DMS114 treated with DMSO at 0.1 percent for 48 hours (cell line): ENCODE data around the gene CFAP61.

Experiments
- DNase-seq: peaks from one replicate; lab custom pipeline; 2025; ENCODE audit not compliant: unreplicated experiment; lab: John Stamatoyannopoulos, UW

CFAP61 gene

DNA sequence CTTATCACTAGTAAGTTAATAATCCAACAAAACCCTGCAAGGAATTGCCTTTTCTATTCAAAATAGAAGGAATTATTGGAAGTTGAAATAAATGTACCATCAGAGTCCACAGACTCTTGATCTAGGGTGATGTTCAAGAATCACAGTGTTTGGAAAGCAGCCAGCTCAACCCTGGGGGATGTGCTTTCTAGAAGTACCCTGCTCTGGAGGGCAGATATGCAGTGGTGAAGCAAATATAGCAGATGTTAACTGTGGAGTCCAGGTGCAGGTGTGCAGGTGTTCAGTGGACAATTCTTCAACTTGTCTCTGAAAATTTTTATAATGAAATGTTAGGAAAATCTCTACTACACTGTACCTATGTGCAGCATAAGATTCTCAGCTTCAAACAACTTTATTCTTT, 306.5 kb downstream of the CFAP61 start:
- no peak for DNase-seq

DNA sequence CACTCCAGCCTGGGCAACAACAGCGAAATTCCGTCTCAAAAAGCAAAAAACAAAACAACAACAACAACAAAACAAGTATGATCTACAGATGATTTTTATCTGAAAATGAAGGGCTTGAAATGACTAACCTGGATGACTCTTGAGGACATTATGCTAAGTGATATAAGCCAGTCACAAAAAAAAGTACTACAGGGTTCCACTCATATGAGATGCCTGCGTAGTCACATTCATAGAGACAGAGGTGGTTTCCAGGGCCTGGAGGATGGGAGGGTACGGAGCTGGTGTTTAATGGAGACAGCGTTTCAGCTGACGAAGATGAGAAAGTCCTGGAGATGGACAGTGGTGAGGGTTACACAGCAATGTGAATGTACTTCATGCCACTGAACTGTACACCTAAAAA, 307.3 kb downstream of the CFAP61 start:
- DNase-seq = no peak

DNA sequence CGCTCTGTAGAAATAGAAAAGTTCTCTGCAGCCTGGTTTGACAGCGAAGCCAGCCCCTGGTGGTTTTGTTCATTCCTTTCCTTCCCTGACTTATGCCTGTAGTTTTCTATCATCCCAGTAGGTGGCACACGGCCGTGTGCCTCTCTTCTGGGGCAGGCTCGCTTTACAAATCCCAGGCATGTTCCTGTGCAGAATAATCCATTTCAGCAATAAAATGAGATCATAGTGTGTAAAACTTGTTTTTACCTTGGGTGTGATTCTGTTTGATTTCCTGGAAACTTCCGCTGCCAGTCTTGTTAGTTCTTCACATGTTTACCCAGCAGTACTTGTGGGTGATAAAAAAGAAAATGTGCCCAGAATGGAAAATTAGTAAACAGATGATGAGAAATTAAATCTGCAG, 308.1 kb downstream of the CFAP61 start:
- peak; percentile 44 for DNase-seq

GRCh38 chr20:20362774-20363433, 310.6 kb downstream of the CFAP61 start:
- DNase-seq = no peak

GRCh38 chr20:20363434-20363798, 311.1 kb downstream of the CFAP61 start:
- DNase-seq = no peak

- no peak for DNase-seq
Observed at GRCh38 chr20:20363799-20364592, 311.7 kb downstream of the CFAP61 start.

DNA sequence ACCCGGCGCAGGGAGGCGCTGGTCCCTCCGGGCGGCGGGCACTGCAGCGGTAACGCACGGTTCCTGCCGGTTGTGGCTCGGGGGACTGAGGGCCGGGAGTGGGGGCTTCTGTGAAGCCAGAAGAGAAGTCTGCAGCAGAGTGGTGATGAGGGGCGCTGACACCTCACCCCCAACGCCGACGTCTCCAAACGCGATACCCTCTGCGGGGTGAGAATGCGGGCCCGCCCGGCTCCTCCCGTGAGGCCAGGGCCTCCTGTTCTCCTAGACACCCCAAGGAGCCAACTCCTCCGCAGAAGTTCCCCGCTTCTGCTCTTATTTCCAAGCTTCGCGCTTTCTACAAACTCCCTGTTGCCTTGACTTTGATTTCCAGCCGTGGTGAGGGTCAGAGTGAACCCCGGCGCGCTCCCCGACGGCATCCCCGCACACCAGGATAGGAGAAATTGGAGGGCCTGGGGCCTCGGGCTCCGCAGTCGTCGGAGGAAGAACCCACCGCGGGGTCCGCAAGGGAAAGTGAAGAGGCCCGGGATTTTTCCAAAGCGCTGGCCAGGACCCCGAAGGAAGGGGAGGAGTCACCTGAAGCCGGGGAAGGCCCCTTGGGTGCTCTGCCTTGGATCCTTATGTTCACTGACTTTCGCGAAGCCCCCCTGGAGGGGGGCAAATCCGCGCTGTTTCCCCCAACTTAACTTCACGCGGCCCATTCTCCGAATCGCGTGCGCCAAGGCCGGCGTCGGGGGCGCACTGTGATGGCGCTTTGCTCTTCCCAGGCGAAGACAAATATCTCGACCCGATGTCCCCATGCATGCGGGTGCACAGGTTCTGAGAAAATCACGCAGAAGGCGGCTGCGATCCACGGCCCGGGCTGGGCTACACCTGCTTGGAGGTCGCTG, 312.5 kb downstream of the CFAP61 start:
- DNase-seq = no peak

DNA sequence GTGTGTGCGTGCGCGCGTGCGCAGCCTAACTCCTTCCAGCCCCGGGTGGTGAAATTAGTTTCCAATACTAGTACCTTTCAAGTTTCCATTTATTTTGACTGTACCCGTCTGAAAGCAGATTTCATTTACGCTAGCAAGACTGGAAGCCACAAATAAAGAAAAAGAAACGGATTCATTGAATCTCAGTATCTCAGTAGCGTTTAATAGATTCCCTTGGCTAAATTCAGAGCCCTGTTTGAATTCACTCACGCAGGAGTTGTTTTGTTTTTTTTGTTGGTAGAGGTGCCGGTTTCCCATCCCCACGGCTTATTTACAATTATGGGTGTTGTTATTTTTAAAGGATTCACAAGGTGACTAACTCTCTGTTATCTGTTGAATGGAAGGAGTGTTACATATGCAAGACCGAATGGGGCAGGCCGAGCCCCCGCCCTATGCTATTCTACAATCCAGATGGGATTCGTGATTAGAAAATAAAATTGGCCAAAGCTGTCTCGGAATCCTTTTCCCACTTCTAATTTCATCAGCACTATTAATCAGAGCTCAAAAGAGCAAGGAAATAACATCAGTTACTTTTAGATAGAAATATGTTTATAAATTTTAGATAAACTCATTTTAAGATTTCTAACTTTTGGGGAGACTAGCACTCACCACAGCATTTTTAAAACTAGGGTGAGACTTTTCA, 313.3 kb downstream of the CFAP61 start:
- no peak for DNase-seq

- DNase-seq = no peak
Observed at GRCh38 chr20:20366551-20366875, 314.2 kb downstream of the CFAP61 start.

- DNase-seq = no peak
Observed at GRCh38 chr20:20366876-20367574, 314.7 kb downstream of the CFAP61 start.

- no peak for DNase-seq
Observed at GRCh38 chr20:20367575-20368417, 315.5 kb downstream of the CFAP61 start, which contains the start of gene INSM1. Gene INSM1, plus strand, starts transcription at chr20:20368104. Its CDS starts 164 bp downstream, at chr20:20368268.

DNA sequence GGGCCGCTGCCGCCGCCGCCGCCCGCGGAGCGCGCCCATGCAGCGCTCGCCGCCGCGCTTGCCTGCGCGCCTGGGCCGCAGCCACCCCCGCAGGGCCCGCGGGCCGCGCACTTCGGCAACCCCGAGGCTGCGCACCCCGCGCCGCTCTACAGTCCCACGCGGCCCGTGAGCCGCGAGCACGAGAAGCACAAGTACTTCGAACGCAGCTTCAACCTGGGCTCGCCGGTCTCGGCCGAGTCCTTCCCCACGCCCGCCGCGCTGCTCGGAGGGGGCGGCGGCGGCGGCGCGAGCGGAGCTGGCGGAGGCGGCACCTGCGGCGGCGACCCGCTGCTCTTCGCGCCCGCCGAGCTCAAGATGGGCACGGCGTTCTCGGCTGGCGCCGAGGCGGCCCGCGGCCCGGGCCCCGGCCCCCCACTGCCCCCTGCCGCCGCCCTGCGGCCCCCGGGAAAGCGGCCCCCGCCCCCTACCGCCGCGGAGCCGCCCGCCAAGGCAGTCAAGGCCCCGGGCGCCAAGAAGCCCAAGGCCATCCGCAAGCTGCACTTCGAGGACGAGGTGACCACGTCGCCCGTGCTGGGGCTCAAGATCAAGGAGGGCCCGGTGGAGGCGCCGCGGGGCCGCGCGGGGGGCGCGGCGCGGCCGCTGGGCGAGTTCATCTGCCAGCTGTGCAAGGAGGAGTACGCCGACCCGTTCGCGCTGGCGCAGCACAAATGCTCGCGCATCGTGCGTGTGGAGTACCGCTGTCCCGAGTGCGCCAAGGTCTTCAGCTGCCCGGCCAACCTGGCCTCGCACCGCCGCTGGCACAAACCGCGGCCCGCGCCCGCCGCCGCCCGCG, 316.3 kb downstream of the CFAP61 start:
- no peak for DNase-seq

DNA sequence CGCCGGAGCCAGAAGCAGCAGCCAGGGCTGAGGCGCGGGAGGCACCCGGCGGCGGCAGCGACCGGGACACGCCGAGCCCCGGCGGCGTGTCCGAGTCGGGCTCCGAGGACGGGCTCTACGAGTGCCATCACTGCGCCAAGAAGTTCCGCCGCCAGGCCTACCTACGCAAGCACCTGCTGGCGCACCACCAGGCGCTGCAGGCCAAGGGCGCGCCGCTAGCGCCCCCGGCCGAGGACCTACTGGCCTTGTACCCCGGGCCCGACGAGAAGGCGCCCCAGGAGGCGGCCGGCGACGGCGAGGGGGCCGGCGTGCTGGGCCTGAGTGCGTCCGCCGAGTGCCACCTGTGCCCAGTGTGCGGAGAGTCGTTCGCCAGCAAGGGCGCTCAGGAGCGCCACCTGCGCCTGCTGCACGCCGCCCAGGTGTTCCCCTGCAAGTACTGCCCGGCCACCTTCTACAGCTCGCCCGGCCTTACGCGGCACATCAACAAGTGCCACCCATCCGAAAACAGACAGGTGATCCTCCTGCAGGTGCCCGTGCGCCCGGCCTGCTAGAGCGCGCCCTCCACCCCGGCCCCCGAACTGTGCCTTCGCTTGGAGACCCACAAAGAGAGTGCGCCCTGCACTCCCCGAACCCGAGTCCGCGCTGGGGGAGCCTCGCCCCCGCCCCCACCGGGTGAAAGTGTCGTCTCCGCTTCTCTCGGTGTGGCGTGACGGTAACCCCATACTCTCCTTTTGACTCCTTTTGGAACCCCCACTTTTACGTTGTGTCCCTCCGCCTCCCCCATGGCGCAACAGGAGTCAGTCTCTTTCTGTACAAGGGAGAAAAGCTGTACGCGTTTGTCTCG, 317.1 kb downstream of the CFAP61 start:
- DNase-seq = no peak

GRCh38 chr20:20370094-20370575, 317.8 kb downstream of the CFAP61 start:
- no peak for DNase-seq

- no peak for DNase-seq
Observed at GRCh38 chr20:20371083-20371482, 318.8 kb downstream of the CFAP61 start.

DNA sequence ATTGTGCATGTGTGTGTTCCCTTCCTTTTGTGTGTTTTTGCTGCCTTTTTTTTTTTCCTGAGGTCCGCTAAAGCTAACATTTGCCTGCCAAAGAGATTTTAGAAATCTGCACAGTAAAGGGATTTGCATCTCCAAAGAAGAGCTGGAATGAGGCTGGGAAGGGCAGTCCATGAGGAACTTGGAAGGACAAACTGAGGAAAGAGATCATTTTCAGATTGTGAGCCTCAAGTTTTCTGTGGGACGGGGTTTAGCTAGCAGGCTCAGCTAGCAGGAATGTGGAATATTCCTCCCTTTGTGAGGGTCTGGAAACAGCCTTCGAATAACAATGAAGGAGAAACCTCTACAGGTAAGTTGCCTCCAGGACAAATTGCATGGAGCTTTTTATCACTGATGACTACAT, 319.3 kb downstream of the CFAP61 start:
- no peak for DNase-seq

DNA sequence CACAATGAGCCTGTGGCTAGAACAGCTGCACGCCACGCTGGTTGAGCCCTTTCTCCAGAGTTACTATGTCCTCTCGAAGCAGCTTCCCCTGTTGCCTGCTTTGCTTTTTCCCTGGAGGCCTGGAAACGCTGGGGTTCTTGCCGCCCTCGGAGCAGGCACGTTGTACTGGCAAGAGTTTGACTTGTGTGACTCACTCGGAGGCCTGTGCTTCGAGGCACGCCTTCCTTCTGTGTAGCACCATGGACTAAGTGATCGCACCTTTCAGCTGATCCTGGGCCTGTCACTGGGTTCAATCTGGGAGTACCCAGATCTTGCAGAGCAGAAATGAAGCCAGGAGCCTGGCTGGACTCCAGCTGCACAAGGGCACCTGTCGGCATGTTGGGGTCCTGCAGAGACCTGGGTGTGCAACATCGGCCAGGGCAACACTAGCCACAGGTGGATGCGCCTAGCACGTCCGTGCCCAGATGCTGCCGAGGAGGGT, 320.8 kb downstream of the CFAP61 start:
- no peak for DNase-seq

- no peak for DNase-seq
Observed at GRCh38 chr20:20375862-20376261, 323.5 kb downstream of the CFAP61 start.
